Endothelial cell of umbilical vein (primary cell): ENCODE measurements around the gene FAM193B.

Source experiments
- CTCF ChIP-seq, 2 donors: IDR thresholded peaks; 1 replicate in 1 of 2; 2 replicates in 1 of 2; pipeline ENCODE4 v1.5.1; 2011; ENCODE audit warnings: low read length in 2 of 2, mild to moderate bottlenecking in 2 of 2, moderate library complexity in 2 of 2, control low read depth in 1 of 2, inconsistent platforms in 1 of 2, low read depth in 1 of 2; ENCODE audit not compliant: insufficient read depth in 1 of 2; ENCODE audit errors: extremely low read depth in 1 of 2
- EZH2 ChIP-seq: IDR thresholded peaks from 2 replicates; pipeline ENCODE4 v1.6.1; 2012; ENCODE audit warnings: borderline replicate concordance, low read depth, mild to moderate bottlenecking, moderate library complexity, low read length, inconsistent platforms; ENCODE audit not compliant: severe bottlenecking
- FOS ChIP-seq: IDR thresholded peaks from 2 replicates; pipeline ENCODE4 v1.6.1; 2011; ENCODE audit warnings: mild to moderate bottlenecking, low read length, moderate library complexity, borderline replicate concordance; ENCODE audit not compliant: insufficient read depth
- JUN ChIP-seq: IDR thresholded peaks from 2 replicates; pipeline ENCODE4 v1.6.1; 2011; ENCODE audit warnings: borderline replicate concordance, low read depth; ENCODE audit not compliant: insufficient read length, insufficient read depth
- MYC ChIP-seq: IDR thresholded peaks from one replicate; pipeline ENCODE4 v1.6.1; 2011; ENCODE audit warnings: mild to moderate bottlenecking, low read depth, low read length
- POLR2A ChIP-seq: IDR thresholded peaks from 2 replicates; pipeline ENCODE4 v1.6.1; 2012; ENCODE audit warnings: low read depth, mild to moderate bottlenecking, control low read depth, low read length
- POLR2AphosphoS5 ChIP-seq: IDR thresholded peaks from 2 replicates; pipeline ENCODE4 v1.6.1; 2012; ENCODE audit warnings: low read depth, mild to moderate bottlenecking, control low read depth, low read length, moderate library complexity; ENCODE audit not compliant: insufficient read depth
- TF ChIP-seq, protein P1 (sequence below): IDR thresholded peaks from 2 replicates; pipeline ENCODE4 v1.6.1; 2011; ENCODE audit not compliant: insufficient read depth, insufficient read length

DNA sequence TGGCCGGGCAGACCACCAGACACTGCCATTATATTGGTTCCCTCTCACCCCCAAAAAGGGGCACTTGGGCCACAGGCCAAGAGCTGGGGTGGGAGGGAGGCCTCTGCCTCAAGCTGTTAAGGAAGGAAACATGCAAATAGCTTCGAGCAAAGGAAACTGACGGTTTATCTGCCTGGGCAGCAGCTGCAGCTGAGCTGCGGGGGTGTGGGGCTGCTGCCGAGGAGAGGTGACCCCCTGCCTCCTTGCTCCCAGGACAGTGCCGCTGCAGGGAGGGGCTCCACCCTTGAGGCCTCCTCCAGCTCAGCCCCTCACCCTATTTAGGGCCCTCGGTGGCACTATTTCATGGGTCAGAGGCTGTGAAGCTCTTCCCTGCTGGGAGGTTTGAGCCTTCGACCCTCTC is 45.5 kb downstream of the FAM193B start:
- TF ChIP-seq CTCF (IDR thresholded peaks at IDR 0.05; ENCODE audit: extremely low read depth in 1 of 2, insufficient read depth in 1 of 2, low read depth in 1 of 2, low read length in 2 of 2): no peak
- no peak for TF ChIP-seq POLR2AphosphoS5
- peak; percentile 25 for TF ChIP-seq POLR2A
- TF ChIP-seq, protein P1, sequence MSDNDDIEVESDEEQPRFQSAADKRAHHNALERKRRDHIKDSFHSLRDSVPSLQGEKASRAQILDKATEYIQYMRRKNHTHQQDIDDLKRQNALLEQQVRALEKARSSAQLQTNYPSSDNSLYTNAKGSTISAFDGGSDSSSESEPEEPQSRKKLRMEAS: no peak
- TF ChIP-seq JUN: no peak
- TF ChIP-seq FOS: no peak
- TF ChIP-seq MYC: no peak
- TF ChIP-seq EZH2: no peak
